MCF 10A (cell line): ENCODE results near the gene ANKHD1. TPM values are rescaled to one million over a fixed set of nuclear protein-coding genes. Genes with fewer than 3 reads are reported as not detected.

Experiments
- BruUV-seq: library from RNA; stranded (reverse); fragments of 400-500 nt; replicated peaks from 2 replicates; lab custom pipeline; 2021; lab: Mats Ljungman, UMichigan
- CTCF ChIA-PET: fragments of 300-600 bp; sonication (Branson Sonifier 250); formaldehyde crosslinking; extraction: SDS; loops from one replicate; lab custom pipeline; 2021; ENCODE audit warnings: antibody characterized with exemption, inconsistent platforms; lab: Yijun Ruan, JAX
- POLR2A ChIA-PET: fragments of 300-600, 350-650 bp; sonication (Branson Sonifier 250); formaldehyde crosslinking; extraction: SDS; loops from one replicate; lab custom pipeline; 2020; ENCODE audit warnings: antibody characterized with exemption, inconsistent platforms; lab: Yijun Ruan, JAX
- DNase-seq: peaks from one replicate; pipeline ENCODE4 v3.0.0-alpha.2; 2018; ENCODE audit not compliant: unreplicated experiment
- H3K27ac Mint-ChIP-seq: one replicate; pipeline ENCODE4 v1.8.0; 2022; ENCODE audit warnings: mild to moderate bottlenecking, low read depth, mixed read lengths; ENCODE audit not compliant: unreplicated experiment
- H3K27me3 Mint-ChIP-seq: one replicate; pipeline ENCODE4 v1.8.0; 2022; ENCODE audit warnings: mixed read lengths; ENCODE audit not compliant: insufficient read depth, unreplicated experiment
- H3K36me3 Mint-ChIP-seq: one replicate; pipeline ENCODE4 v1.8.0; 2022; ENCODE audit warnings: mild to moderate bottlenecking, moderate library complexity, mixed read lengths; ENCODE audit not compliant: insufficient read depth, unreplicated experiment
- H3K4me1 Mint-ChIP-seq: one replicate; pipeline ENCODE4 v1.8.0; 2022; ENCODE audit warnings: mixed read lengths; ENCODE audit not compliant: insufficient read depth, unreplicated experiment
- H3K4me3 Mint-ChIP-seq: one replicate; pipeline ENCODE4 v1.8.0; 2022; ENCODE audit warnings: mild to moderate bottlenecking, moderate library complexity, mixed read lengths; ENCODE audit not compliant: unreplicated experiment
- H3K9me3 Mint-ChIP-seq: one replicate; pipeline ENCODE4 v1.8.0; 2022; ENCODE audit warnings: mixed read lengths; ENCODE audit not compliant: unreplicated experiment
- CTCF ChIP-seq: fragments of 200-600 bp; IDR thresholded peaks from one replicate; pipeline ENCODE4 v1.8.0; 2022; ENCODE audit warnings: antibody characterized with exemption, mild to moderate bottlenecking; ENCODE audit not compliant: unreplicated experiment
- intact Hi-C: fragments of 100-400 bp; cut with micrococcal nuclease; formaldehyde crosslinking; loops from 2 replicates; pipeline ENCODE4 v1.14.1; 2022
- total RNA-seq: library from RNA; stranded (reverse); gene quantifications from 2 replicates; pipeline ENCODE4 v1.2.3, GENCODE V29; 2022

The ANKHD1 gene
- total RNA-seq, 1 experiment from 2014 or later = 146 TPM

DNA sequence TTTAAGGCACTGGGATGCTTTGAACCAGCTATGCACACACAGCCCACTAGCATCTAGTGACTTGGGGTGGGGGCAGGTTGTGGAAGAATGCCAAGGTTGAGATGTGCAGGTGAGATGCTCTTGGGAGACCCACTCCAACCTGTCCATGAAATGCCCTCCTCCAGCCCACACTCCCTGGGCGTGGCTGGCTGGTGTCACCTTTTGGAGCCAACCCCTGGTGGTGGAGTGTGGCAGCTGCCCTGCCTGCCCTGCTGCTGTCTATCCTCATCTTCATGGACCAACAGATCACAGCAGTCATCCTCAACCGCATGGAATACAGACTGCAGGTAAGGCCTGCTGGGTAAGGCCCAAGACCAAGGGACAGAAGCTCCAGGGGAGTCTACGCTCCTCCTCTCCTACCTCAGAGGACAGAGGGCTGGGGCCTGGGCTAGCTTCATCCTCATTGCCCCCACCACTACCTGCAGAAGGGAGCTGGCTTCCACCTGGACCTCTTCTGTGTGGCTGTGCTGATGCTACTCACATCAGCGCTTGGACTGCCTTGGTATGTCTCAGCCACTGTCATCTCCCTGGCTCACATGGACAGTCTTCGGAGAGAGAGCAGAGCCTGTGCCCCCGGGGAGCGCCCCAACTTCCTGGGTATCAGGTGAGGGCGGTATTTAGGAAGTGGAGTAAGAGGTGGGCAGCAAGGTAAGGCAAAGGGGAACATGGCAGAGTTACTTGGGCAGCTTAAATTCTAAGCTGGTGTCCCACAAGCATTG lies 34.2 kb upstream of the ANKHD1 start:
- Mint-ChIP-seq H3K36me3 (no peaks in the 10 kb centered on the region), H3K27ac (no peak overlapping the region), H3K4me1 (no peaks in the 10 kb centered on the region), H3K27me3 (no peaks in the 10 kb centered on the region), H3K9me3 (no peaks in the 10 kb centered on the region), H3K4me3 (no peak overlapping the region)
- TF ChIP-seq CTCF = peak; percentile 27
- BruUV-seq = no TSS peak
- DNase-seq = no peak
- intact Hi-C loops = no loop called here
- ChIA-PET POLR2A (interaction anchor here (0.8 to 1.2 kb wide), 3 partner anchors 10 to 263 kb away, joined by 3 read pairs; partner anchors contain the start of gene EIF4EBP3), CTCF (interaction anchor here (0.5 to 10.7 kb wide), 9 partner anchors 9 to 292 kb away, joined by 3 to 286 read pairs (median 8); partner anchors contain the start of gene HBEGF)

- no peaks in the 10 kb centered on the region for H3K27me3 Mint-ChIP-seq
- no peak overlapping the region for H3K27ac Mint-ChIP-seq
- intact Hi-C loops = loop anchor here (2.0 to 5.0 kb wide), 2 partner anchors 267 to 671 kb away; partner anchors contain the start of gene TMCO6
- DNase-seq = no peak
- no peak for TF ChIP-seq CTCF
- H3K36me3 Mint-ChIP-seq = no peaks in the 10 kb centered on the region
- H3K4me1 Mint-ChIP-seq = peaks cover 8% of the 10 kb centered on the region
- no peaks in the 10 kb centered on the region for H3K9me3 Mint-ChIP-seq
- BruUV-seq = no TSS peak
- ChIA-PET POLR2A (interaction anchor here (0.8 to 3.2 kb wide), 4 partner anchors 21 to 319 kb away, joined by 3 to 30 read pairs (median 4); partner anchors contain the start of genes ANKHD1, HARS1 and HARS2), CTCF (interaction anchor here (0.6 to 5.7 kb wide), 39 partner anchors 9 to 602 kb away, joined by 3 to 66 read pairs (median 5); partner anchors contain the start of genes ANKHD1, EIF4EBP3, IK and SLC4A9)
- no peak overlapping the region for H3K4me3 Mint-ChIP-seq
These were observed 30.1 kb upstream of the ANKHD1 start for GRCh38 chr5:140371356-140372151.

- H3K9me3 Mint-ChIP-seq = no peaks in the 10 kb centered on the region
- no peak overlapping the region for H3K27ac Mint-ChIP-seq
- no TSS peak for BruUV-seq
- peak; percentile 97 for TF ChIP-seq CTCF
- intact Hi-C loops = loop anchor here (1.0 to 5.0 kb wide), 3 partner anchors 181 to 669 kb away; partner anchors contain the start of gene TMCO6
- H3K4me3 Mint-ChIP-seq = no peak overlapping the region
- ChIA-PET CTCF (interaction anchor here (0.5 to 5.7 kb wide), 73 partner anchors 9 to 673 kb away, joined by 3 to 66 read pairs (median 4); partner anchors contain the start of genes ANKHD1, EIF4EBP3, HBEGF and IK), POLR2A (interaction anchor here (0.8 to 3.2 kb wide), 18 partner anchors 9 to 327 kb away, joined by 3 to 30 read pairs (median 4); partner anchors contain the start of genes ANKHD1, EIF4EBP3, HARS1 and HARS2)
- DNase-seq = peak; percentile 90
- no peaks in the 10 kb centered on the region for H3K27me3 Mint-ChIP-seq
- H3K36me3 Mint-ChIP-seq = no peaks in the 10 kb centered on the region
- H3K4me1 Mint-ChIP-seq = peaks cover 8% of the 10 kb centered on the region
These were observed 28.6 kb upstream of the ANKHD1 start for GRCh38 chr5:140372971-140373487.
